Esophagus muscularis mucosa (tissue), 4 donors: ENCODE results near the gene ITPKB.

Experiments
- EP300 ChIP-seq: sonication (generic); formaldehyde crosslinking; IDR thresholded peaks from one replicate; pipeline ENCODE4 v1.6.1; 2017; ENCODE audit warnings: antibody characterized with exemption
- POLR2A ChIP-seq: fragments of 450-650 bp; IDR thresholded peaks from one replicate; pipeline ENCODE4 v1.6.1; 2017; ENCODE audit warnings: antibody characterized with exemption, moderate library complexity, mild to moderate bottlenecking, low read depth
- POLR2AphosphoS5 ChIP-seq, 2 donors: sonication (generic); formaldehyde crosslinking; IDR thresholded peaks; one replicate each; pipeline ENCODE4 v1.6.1; 2017; ENCODE audit warnings: antibody characterized with exemption in 2 of 2
- TF ChIP-seq, protein P1 (sequence below), 3 experiments: fragments of 200-600 bp in 2 of 3; fragments of 450-650 bp in 1 of 3; sonication (generic) in 2 of 3; IDR thresholded peaks; one replicate each; pipeline ENCODE4 v1.5.1; 2017 to 2019; ENCODE audit warnings: antibody characterized with exemption in 3 of 3, mild to moderate bottlenecking in 2 of 3, moderate library complexity in 1 of 3

DNA sequence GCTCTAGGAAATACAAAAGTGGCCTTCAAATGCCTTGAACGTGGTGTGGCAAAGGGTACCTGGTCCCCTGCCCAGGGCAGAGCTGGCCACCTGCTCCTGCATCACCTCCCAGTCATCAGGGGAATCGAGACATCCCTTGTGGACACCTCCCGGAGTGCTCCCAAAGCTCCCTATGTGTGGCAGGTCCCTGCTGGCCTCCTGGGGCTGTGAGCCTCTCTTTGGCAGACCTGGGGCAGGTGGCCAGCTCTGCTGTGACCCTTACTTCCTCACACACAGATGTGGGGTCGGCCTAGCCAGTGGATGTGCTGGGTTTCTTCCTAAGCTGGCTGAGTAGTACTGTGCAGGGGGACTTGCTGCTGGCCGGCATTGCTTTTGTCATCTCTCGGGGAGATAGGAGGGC, 86.5 kb downstream of the ITPKB start:
- TF ChIP-seq EP300 (no peak), POLR2A (no peak), POLR2AphosphoS5 (IDR thresholded peaks at IDR 0.05) (no peak)
- TF ChIP-seq, protein P1, sequence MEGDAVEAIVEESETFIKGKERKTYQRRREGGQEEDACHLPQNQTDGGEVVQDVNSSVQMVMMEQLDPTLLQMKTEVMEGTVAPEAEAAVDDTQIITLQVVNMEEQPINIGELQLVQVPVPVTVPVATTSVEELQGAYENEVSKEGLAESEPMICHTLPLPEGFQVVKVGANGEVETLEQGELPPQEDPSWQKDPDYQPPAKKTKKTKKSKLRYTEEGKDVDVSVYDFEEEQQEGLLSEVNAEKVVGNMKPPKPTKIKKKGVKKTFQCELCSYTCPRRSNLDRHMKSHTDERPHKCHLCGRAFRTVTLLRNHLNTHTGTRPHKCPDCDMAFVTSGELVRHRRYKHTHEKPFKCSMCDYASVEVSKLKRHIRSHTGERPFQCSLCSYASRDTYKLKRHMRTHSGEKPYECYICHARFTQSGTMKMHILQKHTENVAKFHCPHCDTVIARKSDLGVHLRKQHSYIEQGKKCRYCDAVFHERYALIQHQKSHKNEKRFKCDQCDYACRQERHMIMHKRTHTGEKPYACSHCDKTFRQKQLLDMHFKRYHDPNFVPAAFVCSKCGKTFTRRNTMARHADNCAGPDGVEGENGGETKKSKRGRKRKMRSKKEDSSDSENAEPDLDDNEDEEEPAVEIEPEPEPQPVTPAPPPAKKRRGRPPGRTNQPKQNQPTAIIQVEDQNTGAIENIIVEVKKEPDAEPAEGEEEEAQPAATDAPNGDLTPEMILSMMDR (IDR thresholded peaks at IDR 0.05), result no peak
